GM19023 (cell line): Measurements from ENCODE around the gene ARL6.

Source experiments
- ATAC-seq: cut with Tn5 transposase; IDR thresholded peaks from one replicate; pipeline ENCODE4 v1.9.1; 2021; ENCODE audit warnings: mild to moderate bottlenecking, moderate library complexity; ENCODE audit not compliant: unreplicated experiment

The ARL6 gene

GRCh38 chr3:97764407-97765238, at the start of gene ARL6:
TSS of gene ARL6 (plus strand) at chr3:97764758. CDS start at chr3:97768108, 3,350 bp downstream.
- peak; percentile 97 for ATAC-seq

- peak; percentile 96 for ATAC-seq
Measured at GRCh38 chr3:97719156-97719821, 45.3 kb upstream of the ARL6 start.

- ATAC-seq, result no peak
Measured at GRCh38 chr3:97720417-97720816, 44.1 kb upstream of the ARL6 start.

- ATAC-seq, result no peak
Measured at GRCh38 chr3:97721446-97721845, 43.1 kb upstream of the ARL6 start.

GRCh38 chr3:97736928-97737327, 27.6 kb upstream of the ARL6 start:
- no peak for ATAC-seq

GRCh38 chr3:97738761-97739160, 25.8 kb upstream of the ARL6 start:
- ATAC-seq, result no peak

- no peak for ATAC-seq
Measured at GRCh38 chr3:97742036-97742435, 22.5 kb upstream of the ARL6 start.

- ATAC-seq, result no peak
Measured at GRCh38 chr3:97744289-97744688, 20.3 kb upstream of the ARL6 start.

GRCh38 chr3:97763586-97764406, 762 bp upstream of the ARL6 start:
- peak; percentile 47 for ATAC-seq

GRCh38 chr3:97765336-97765735, 778 bp downstream of the ARL6 start:
- ATAC-seq, result no peak

GRCh38 chr3:97772926-97773325, 8.4 kb downstream of the ARL6 start:
- no peak for ATAC-seq

GRCh38 chr3:97778152-97778551, 13.6 kb downstream of the ARL6 start:
- no peak for ATAC-seq

- ATAC-seq, result peak; percentile 54
Measured at GRCh38 chr3:97793420-97794019, 29.0 kb downstream of the ARL6 start.

- ATAC-seq, result no peak
Measured at GRCh38 chr3:97795951-97796350, 31.4 kb downstream of the ARL6 start.

GRCh38 chr3:97804471-97804870, 39.9 kb downstream of the ARL6 start:
- ATAC-seq, result no peak

- no peak for ATAC-seq
Measured at GRCh38 chr3:97810779-97811390, 46.3 kb downstream of the ARL6 start.

- ATAC-seq, result no peak
Measured at GRCh38 chr3:97815149-97815917, 50.8 kb downstream of the ARL6 start.

- ATAC-seq, result no peak
Measured at GRCh38 chr3:97816811-97817210, 52.3 kb downstream of the ARL6 start.

GRCh38 chr3:97817965-97818364, 53.4 kb downstream of the ARL6 start:
- no peak for ATAC-seq

- no peak for ATAC-seq
Measured at GRCh38 chr3:97820780-97821179, 56.2 kb downstream of the ARL6 start.
